Measurements from ENCODE around the gene TP63.

Gene TP63

GRCh38 chr3:189690237-189690636 is 59.0 kb downstream of the TP63 start:
- no peaks in the 10 kb centered on the region for H3K36me3 ChIP-seq (ENCODE audit: control insufficient read depth, insufficient read depth, low read length)
- no peak overlapping the region for H3K27ac ChIP-seq (ENCODE audit: insufficient read depth, low read length, poor library complexity, severe bottlenecking)
- no peak overlapping the region for H3K4me3 ChIP-seq (ENCODE audit: insufficient read depth, low read depth, low read length, poor library complexity, severe bottlenecking)
- no peaks in the 10 kb centered on the region for H3K9me3 ChIP-seq (ENCODE audit: control insufficient read depth, low read length)
- no peak for DNase-seq
- H3K27me3 ChIP-seq (replicated peaks; ENCODE audit: control insufficient read depth, insufficient read depth, low read length, poor library complexity, severe bottlenecking): no peaks in the 10 kb centered on the region
- no peaks in the 10 kb centered on the region for H3K4me1 ChIP-seq (ENCODE audit: control insufficient read depth, insufficient read depth, low read length, poor library complexity, severe bottlenecking)

- no peak overlapping the region for H3K4me3 ChIP-seq (ENCODE audit: insufficient read depth, low read depth, low read length, poor library complexity, severe bottlenecking)
- no peak overlapping the region for H3K27ac ChIP-seq (ENCODE audit: insufficient read depth, low read length, poor library complexity, severe bottlenecking)
- no peaks in the 10 kb centered on the region for H3K4me1 ChIP-seq (ENCODE audit: control insufficient read depth, insufficient read depth, low read length, poor library complexity, severe bottlenecking)
- H3K9me3 ChIP-seq (ENCODE audit: control insufficient read depth, low read length): no peaks in the 10 kb centered on the region
- no peak for DNase-seq
- no peaks in the 10 kb centered on the region for H3K27me3 ChIP-seq (replicated peaks; ENCODE audit: control insufficient read depth, insufficient read depth, low read length, poor library complexity, severe bottlenecking)
- no peaks in the 10 kb centered on the region for H3K36me3 ChIP-seq (ENCODE audit: control insufficient read depth, insufficient read depth, low read length)
Measured at GRCh38 chr3:189690672-189691071, 59.5 kb downstream of the TP63 start.

- Histone ChIP-seq H3K4me1 (ENCODE audit: control insufficient read depth, insufficient read depth, low read length, poor library complexity, severe bottlenecking) (no peaks in the 10 kb centered on the region), H3K36me3 (ENCODE audit: control insufficient read depth, insufficient read depth, low read length) (no peaks in the 10 kb centered on the region), H3K4me3 (ENCODE audit: insufficient read depth, low read depth, low read length, poor library complexity, severe bottlenecking) (no peak overlapping the region), H3K27me3 (replicated peaks; ENCODE audit: control insufficient read depth, insufficient read depth, low read length, poor library complexity, severe bottlenecking) (peaks cover 3% of the 10 kb centered on the region), H3K27ac (ENCODE audit: insufficient read depth, low read length, poor library complexity, severe bottlenecking) (no peak overlapping the region), H3K9me3 (ENCODE audit: control insufficient read depth, low read length) (no peaks in the 10 kb centered on the region)
- no peak for DNase-seq
Measured at GRCh38 chr3:189695400-189695799, 64.2 kb downstream of the TP63 start.

DNA sequence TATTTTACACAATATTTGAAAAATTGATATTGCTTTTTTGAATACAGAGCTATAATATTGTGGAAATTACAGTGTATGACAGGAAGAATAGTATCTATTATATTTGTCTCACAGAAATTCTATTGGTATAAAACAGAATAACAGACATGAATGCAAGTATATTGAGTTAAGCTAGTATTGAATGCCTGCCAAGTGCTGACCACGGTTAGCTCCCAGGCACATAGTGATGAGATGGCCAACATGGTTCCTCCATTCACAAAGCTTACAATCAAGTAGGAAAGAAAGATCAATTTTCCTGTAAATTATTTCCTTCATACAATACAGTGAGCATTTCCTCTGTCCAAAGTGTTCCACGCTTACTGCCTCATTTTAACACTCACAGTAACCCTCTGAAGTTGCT is 67.6 kb downstream of the TP63 start:
- Histone ChIP-seq H3K9me3 (ENCODE audit: control insufficient read depth, low read length) (no peaks in the 10 kb centered on the region), H3K27me3 (replicated peaks; ENCODE audit: control insufficient read depth, insufficient read depth, low read length, poor library complexity, severe bottlenecking) (peaks cover 3% of the 10 kb centered on the region)
- no peak for DNase-seq

DNA sequence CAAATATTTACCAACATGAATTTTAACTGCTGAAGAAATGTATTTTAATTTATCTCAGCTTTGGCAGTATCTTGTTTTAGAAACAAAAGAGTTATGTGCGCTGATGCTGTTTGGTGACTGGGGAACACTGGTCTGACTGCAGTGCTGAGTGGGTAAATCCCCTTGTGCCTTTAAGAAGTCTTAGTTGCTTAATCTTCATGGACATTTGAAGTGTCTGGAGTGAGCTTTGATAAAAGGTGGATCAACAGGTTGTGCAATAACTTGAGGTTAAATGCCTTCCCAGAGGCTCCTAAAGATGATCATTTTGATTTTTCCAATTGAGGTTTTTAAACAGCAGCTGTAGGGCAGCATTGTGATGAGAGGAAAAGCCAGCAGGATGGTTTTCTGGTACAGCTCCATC is 68.7 kb downstream of the TP63 start:
- Histone ChIP-seq H3K4me1 (ENCODE audit: control insufficient read depth, insufficient read depth, low read length, poor library complexity, severe bottlenecking) (no peaks in the 10 kb centered on the region), H3K27ac (ENCODE audit: insufficient read depth, low read length, poor library complexity, severe bottlenecking) (no peak overlapping the region), H3K4me3 (ENCODE audit: insufficient read depth, low read depth, low read length, poor library complexity, severe bottlenecking) (no peak overlapping the region), H3K36me3 (ENCODE audit: control insufficient read depth, insufficient read depth, low read length) (no peaks in the 10 kb centered on the region), H3K27me3 (replicated peaks; ENCODE audit: control insufficient read depth, insufficient read depth, low read length, poor library complexity, severe bottlenecking) (peaks cover 3% of the 10 kb centered on the region), H3K9me3 (ENCODE audit: control insufficient read depth, low read length) (no peaks in the 10 kb centered on the region)
- no peak for DNase-seq

More for the DNA sequence above, 67.6 kb downstream of the TP63 start:
- Histone ChIP-seq H3K27ac (ENCODE audit: insufficient read depth, low read length, poor library complexity, severe bottlenecking) (no peak overlapping the region), H3K4me1 (ENCODE audit: control insufficient read depth, insufficient read depth, low read length, poor library complexity, severe bottlenecking) (no peaks in the 10 kb centered on the region), H3K36me3 (ENCODE audit: control insufficient read depth, insufficient read depth, low read length) (no peaks in the 10 kb centered on the region), H3K4me3 (ENCODE audit: insufficient read depth, low read depth, low read length, poor library complexity, severe bottlenecking) (no peak overlapping the region)

DNA sequence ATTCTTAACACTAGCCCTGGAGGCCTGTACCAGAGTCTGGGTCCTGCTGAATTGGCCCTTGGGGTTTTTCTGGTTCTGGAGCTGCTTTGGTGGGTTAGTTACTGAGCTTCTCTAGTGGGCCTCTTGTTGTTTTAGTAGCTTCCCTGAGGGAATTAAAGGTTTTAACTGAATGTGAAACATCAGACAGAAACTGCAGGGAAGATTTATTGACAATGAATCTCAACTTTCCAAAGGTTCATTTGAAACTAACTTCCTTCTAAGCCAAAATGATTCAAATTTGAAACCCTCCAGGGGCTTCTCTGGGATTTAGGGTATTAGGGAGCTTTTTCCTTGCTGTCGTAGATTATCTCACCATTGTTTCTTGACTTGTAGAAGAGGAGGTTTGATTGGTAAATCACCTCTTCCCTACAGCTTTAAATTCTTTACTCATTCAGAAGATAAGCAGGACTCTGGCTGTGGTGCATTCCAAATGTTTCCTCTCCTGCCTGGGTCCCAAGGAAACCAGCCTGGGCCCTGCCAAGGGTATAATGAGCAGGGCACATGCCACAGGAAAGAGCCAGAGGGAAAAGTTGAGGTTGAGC is 71.0 kb downstream of the TP63 start:
- no peaks in the 10 kb centered on the region for H3K9me3 ChIP-seq (ENCODE audit: control insufficient read depth, low read length)
- no peak for DNase-seq
- peaks cover 3% of the 10 kb centered on the region for H3K27me3 ChIP-seq (replicated peaks; ENCODE audit: control insufficient read depth, insufficient read depth, low read length, poor library complexity, severe bottlenecking)
- H3K36me3 ChIP-seq (ENCODE audit: control insufficient read depth, insufficient read depth, low read length): no peaks in the 10 kb centered on the region
- no peaks in the 10 kb centered on the region for H3K4me1 ChIP-seq (ENCODE audit: control insufficient read depth, insufficient read depth, low read length, poor library complexity, severe bottlenecking)
- H3K27ac ChIP-seq (ENCODE audit: insufficient read depth, low read length, poor library complexity, severe bottlenecking): no peak overlapping the region
- no peak overlapping the region for H3K4me3 ChIP-seq (ENCODE audit: insufficient read depth, low read depth, low read length, poor library complexity, severe bottlenecking)

DNA sequence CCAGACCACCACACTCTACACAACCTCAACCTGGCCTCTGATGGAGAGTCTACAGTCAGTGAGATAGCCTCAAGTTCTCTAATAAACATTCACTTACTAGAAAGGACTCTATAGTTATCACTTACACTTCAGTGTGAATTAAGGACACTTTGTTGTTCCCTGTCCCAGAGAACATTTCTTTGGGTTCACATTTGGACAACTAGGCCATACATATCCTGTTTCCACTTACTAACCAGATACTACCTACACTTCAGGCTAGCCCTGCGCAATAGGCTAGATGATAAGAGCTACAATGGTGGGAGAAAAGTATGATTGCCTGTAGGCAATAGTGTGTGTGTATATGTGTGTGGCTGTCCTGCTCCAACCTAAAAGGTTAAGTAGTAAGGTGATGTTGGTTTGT is 72.7 kb downstream of the TP63 start:
- Histone ChIP-seq H3K4me1 (ENCODE audit: control insufficient read depth, insufficient read depth, low read length, poor library complexity, severe bottlenecking) (no peaks in the 10 kb centered on the region), H3K4me3 (ENCODE audit: insufficient read depth, low read depth, low read length, poor library complexity, severe bottlenecking) (no peak overlapping the region), H3K36me3 (ENCODE audit: control insufficient read depth, insufficient read depth, low read length) (no peaks in the 10 kb centered on the region), H3K27ac (ENCODE audit: insufficient read depth, low read length, poor library complexity, severe bottlenecking) (no peak overlapping the region), H3K9me3 (ENCODE audit: control insufficient read depth, low read length) (no peaks in the 10 kb centered on the region), H3K27me3 (replicated peaks; ENCODE audit: control insufficient read depth, insufficient read depth, low read length, poor library complexity, severe bottlenecking) (peaks cover 2% of the 10 kb centered on the region)
- no peak for DNase-seq

- DNase-seq: no peak
Measured at GRCh38 chr3:189708375-189708774, 77.2 kb downstream of the TP63 start.

GRCh38 chr3:189710620-189711402 is 79.6 kb downstream of the TP63 start:
- H3K27ac ChIP-seq (ENCODE audit: insufficient read depth, low read length, poor library complexity, severe bottlenecking): no peak overlapping the region
- peaks cover 7% of the 10 kb centered on the region for H3K4me1 ChIP-seq (ENCODE audit: control insufficient read depth, insufficient read depth, low read length, poor library complexity, severe bottlenecking)
- H3K4me3 ChIP-seq (ENCODE audit: insufficient read depth, low read depth, low read length, poor library complexity, severe bottlenecking): no peak overlapping the region
- no peaks in the 10 kb centered on the region for H3K36me3 ChIP-seq (ENCODE audit: control insufficient read depth, insufficient read depth, low read length)
- no peak for DNase-seq
- H3K9me3 ChIP-seq (ENCODE audit: control insufficient read depth, low read length): no peaks in the 10 kb centered on the region
- no peaks in the 10 kb centered on the region for H3K27me3 ChIP-seq (replicated peaks; ENCODE audit: control insufficient read depth, insufficient read depth, low read length, poor library complexity, severe bottlenecking)

More at GRCh38 chr3:189708375-189708774, 77.2 kb downstream of the TP63 start:
- Histone ChIP-seq H3K4me1 (ENCODE audit: control insufficient read depth, insufficient read depth, low read length, poor library complexity, severe bottlenecking) (no peaks in the 10 kb centered on the region), H3K4me3 (ENCODE audit: insufficient read depth, low read depth, low read length, poor library complexity, severe bottlenecking) (no peak overlapping the region), H3K27ac (ENCODE audit: insufficient read depth, low read length, poor library complexity, severe bottlenecking) (no peak overlapping the region), H3K36me3 (ENCODE audit: control insufficient read depth, insufficient read depth, low read length) (no peaks in the 10 kb centered on the region), H3K27me3 (replicated peaks; ENCODE audit: control insufficient read depth, insufficient read depth, low read length, poor library complexity, severe bottlenecking) (no peaks in the 10 kb centered on the region), H3K9me3 (ENCODE audit: control insufficient read depth, low read length) (no peaks in the 10 kb centered on the region)

GRCh38 chr3:189712906-189713483 is 81.8 kb downstream of the TP63 start:
- peaks cover 7% of the 10 kb centered on the region for H3K4me1 ChIP-seq (ENCODE audit: control insufficient read depth, insufficient read depth, low read length, poor library complexity, severe bottlenecking)
- no peak overlapping the region for H3K27ac ChIP-seq (ENCODE audit: insufficient read depth, low read length, poor library complexity, severe bottlenecking)
- DNase-seq: no peak
- H3K27me3 ChIP-seq (replicated peaks; ENCODE audit: control insufficient read depth, insufficient read depth, low read length, poor library complexity, severe bottlenecking): no peaks in the 10 kb centered on the region
- no peaks in the 10 kb centered on the region for H3K36me3 ChIP-seq (ENCODE audit: control insufficient read depth, insufficient read depth, low read length)
- H3K9me3 ChIP-seq (ENCODE audit: control insufficient read depth, low read length): no peaks in the 10 kb centered on the region
- H3K4me3 ChIP-seq (ENCODE audit: insufficient read depth, low read depth, low read length, poor library complexity, severe bottlenecking): no peak overlapping the region
